ENCODE data around the gene OR6C1.
"Not testable (repeated sequence)": the region's sequence is repeated elsewhere in the genome, so short reads cannot be mapped to it uniquely, and the experiment has no call there.

The OR6C1 gene

GRCh38 chr12:55314043-55314442 lies at the start of gene OR6C1:
Gene OR6C1, plus strand, starts transcription at chr12:55314343. Its CDS starts 6,257 bp downstream, at chr12:55320600.
- DNase-seq (ENCODE audit: low read depth in 2 of 2), result no peak

- DNase-seq (ENCODE audit: low read depth in 2 of 2), result no peak
Measured at GRCh38 chr12:55280991-55281390, 33.2 kb upstream of the OR6C1 start.

GRCh38 chr12:55289999-55290398 lies 24.1 kb upstream of the OR6C1 start:
- no peak for DNase-seq (ENCODE audit: low read depth in 2 of 2)

- DNase-seq (ENCODE audit: low read depth in 2 of 2), result no peak
Measured at GRCh38 chr12:55296469-55296868, 17.7 kb upstream of the OR6C1 start, which contains the start of gene OR6C6. Gene OR6C6, minus strand, starts transcription at chr12:55296569. Its CDS starts 1,337 bp downstream, at chr12:55295232.

GRCh38 chr12:55320201-55320600 lies 6.1 kb downstream of the OR6C1 start:
- DNase-seq (ENCODE audit: low read depth in 2 of 2), result no peak

GRCh38 chr12:55325801-55326200 lies 11.7 kb downstream of the OR6C1 start:
- DNase-seq (ENCODE audit: low read depth in 2 of 2), result not testable (repeated sequence)

GRCh38 chr12:55330446-55330845 lies 16.3 kb downstream of the OR6C1 start, which contains the start of gene OR6C3:
Gene OR6C3, plus strand, starts transcription at chr12:55330746. Its CDS starts 955 bp downstream, at chr12:55331701.
- DNase-seq (ENCODE audit: low read depth in 2 of 2), result no peak

- no peak for DNase-seq (ENCODE audit: low read depth in 2 of 2)
Measured at GRCh38 chr12:55336002-55336401, 21.9 kb downstream of the OR6C1 start.

- not testable (repeated sequence) for DNase-seq (ENCODE audit: low read depth in 2 of 2)
Measured at GRCh38 chr12:55355338-55355737, 41.2 kb downstream of the OR6C1 start.

GRCh38 chr12:55362675-55363074 lies 48.5 kb downstream of the OR6C1 start, which contains the start of gene OR6C75:
Gene OR6C75, plus strand, starts transcription at chr12:55362975. Its CDS starts 2,136 bp downstream, at chr12:55365111.
- DNase-seq (ENCODE audit: low read depth in 2 of 2), result no peak

GRCh38 chr12:55365086-55365485 lies 50.9 kb downstream of the OR6C1 start:
- DNase-seq (ENCODE audit: low read depth in 2 of 2), result no peak

Measured in stimulated activated CD8-positive, alpha-beta memory T cell treated with anti-CD3 and anti-CD28 coated beads, Interleukin-7, amount 100 ng/mL, for 1 hour (primary cell).